ENCODE data around the gene PDHB. TPM values are rescaled to one million over a fixed set of nuclear protein-coding genes. Genes with fewer than 3 reads are reported as not detected.
A peak's percentile ranks its signal among the peaks of the same experiment; 100 is the strongest.

PDHB gene
- total and polyA plus RNA-seq, 4 donors, result 47.8 to 92.1 (median 60.6) TPM

- TF ChIP-seq GABPA (IDR thresholded peaks at IDR 0.05 in 1 of 2, conservative IDR thresholded peaks at IDR 0.05 in 1 of 2) (no peak), TAF1 (conservative IDR thresholded peaks at IDR 0.05) (peak; percentile 77), RAD21 (IDR thresholded peaks at IDR 0.05) (peak; percentile 8 to 46), MAX (IDR thresholded peaks at IDR 0.05) (peak; percentile 42), SP1 (IDR thresholded peaks at IDR 0.05) (peak; percentile 41), ZBTB33 (IDR thresholded peaks at IDR 0.05) (no peak), YY1 (IDR thresholded peaks at IDR 0.05) (no peak), HNF4G (IDR thresholded peaks at IDR 0.05) (no peak), JUND (IDR thresholded peaks at IDR 0.05) (no peak), ATF3 (IDR thresholded peaks at IDR 0.05) (no peak)
Measured at GRCh38 chr3:58386626-58387365, 46.8 kb downstream of the PDHB start (continued).

GRCh38 chr3:58384381-58385090 is 49.1 kb downstream of the PDHB start:
- no peak overlapping the region for H3K9ac ChIP-seq (ENCODE audit: low read depth in 1 of 2, low read length in 2 of 2)
- WGBS, result 92% methylated on average over 3 of the region's 3 CpGs
- H3K4me3 ChIP-seq (ENCODE audit: low read depth in 1 of 3, low read length in 3 of 3), result no peak overlapping the region
- TF ChIP-seq TAF1 (conservative IDR thresholded peaks at IDR 0.05), result no peak
- TF ChIP-seq ATF3 (IDR thresholded peaks at IDR 0.05), result no peak
- TF ChIP-seq REST (IDR thresholded peaks at IDR 0.05), result no peak
- no peak for TF ChIP-seq FOXA2 (IDR thresholded peaks at IDR 0.05)
- H3K27me3 ChIP-seq (ENCODE audit: control insufficient read depth in 4 of 4, insufficient read depth in 4 of 4, low read length in 3 of 4), result no peaks in the 10 kb centered on the region
- no peaks in the 10 kb centered on the region for H3K9me3 ChIP-seq (ENCODE audit: control insufficient read depth in 4 of 4, low read length in 3 of 4)
- peaks cover 0 to 9% (median 5%) of the 10 kb centered on the region in 4 donors for H3K4me1 ChIP-seq (ENCODE audit: control insufficient read depth in 4 of 4, insufficient read depth in 4 of 4, low read length in 3 of 4)
- no peak for DNase-seq (ENCODE audit: low spot score)
- H3K27ac ChIP-seq (ENCODE audit: low read depth in 1 of 2, low read length in 2 of 2), result no peak overlapping the region
- peaks cover 0 to 2% (median 0%) of the 10 kb centered on the region in 4 donors for H3K36me3 ChIP-seq (ENCODE audit: control insufficient read depth in 4 of 4, insufficient read depth in 3 of 4, low read depth in 1 of 4, low read length in 3 of 4)

Measured in liver (tissue), 9 donors.